ENCODE results near the gene FBXO9.

The FBXO9 gene

DNA sequence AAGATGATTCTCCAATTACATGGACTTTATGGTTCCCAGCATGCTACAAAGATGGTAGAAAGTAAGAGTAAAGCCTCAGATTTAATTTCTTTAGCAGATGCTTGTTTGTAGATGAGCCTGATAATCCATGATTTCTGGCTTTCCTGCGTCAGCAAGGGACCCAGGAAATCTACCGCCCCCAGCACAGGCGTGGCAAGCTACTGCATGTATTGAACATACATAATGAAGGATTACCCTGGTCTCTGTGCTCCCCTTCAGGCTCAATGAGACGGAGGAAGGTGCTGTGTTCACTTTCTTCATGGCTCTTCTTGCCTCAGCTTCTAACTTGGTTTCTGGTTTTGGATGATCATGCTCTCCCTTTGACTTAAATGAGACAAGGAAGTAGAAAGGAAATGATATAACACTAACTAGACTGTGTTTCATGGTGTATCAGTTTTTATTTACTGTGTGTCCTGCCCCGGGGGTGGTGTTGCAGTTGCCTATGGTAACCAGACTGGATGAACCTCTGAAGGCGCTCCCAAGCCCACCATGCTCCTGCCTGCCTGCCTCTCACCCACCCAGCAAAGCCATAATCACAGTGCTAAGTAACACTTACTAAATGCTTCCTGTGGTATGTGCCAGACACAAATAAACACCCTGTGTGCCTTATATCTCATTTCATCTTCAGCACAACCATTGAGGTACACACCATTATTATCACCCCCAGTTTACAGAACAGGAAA is 65.5 kb downstream of the FBXO9 start:
- in situ Hi-C loops (cut with HindIII; ENCODE audit: low sequenced_read_pairs): no loop called here

- in situ Hi-C loops (cut with HindIII; ENCODE audit: low sequenced_read_pairs): no loop called here
These were observed 68.8 kb downstream of the FBXO9 start for GRCh38 chr6:53133961-53134360.

GRCh38 chr6:53134601-53135235 is 69.5 kb downstream of the FBXO9 start:
- in situ Hi-C loops (cut with HindIII; ENCODE audit: low sequenced_read_pairs): no loop called here

DNA sequence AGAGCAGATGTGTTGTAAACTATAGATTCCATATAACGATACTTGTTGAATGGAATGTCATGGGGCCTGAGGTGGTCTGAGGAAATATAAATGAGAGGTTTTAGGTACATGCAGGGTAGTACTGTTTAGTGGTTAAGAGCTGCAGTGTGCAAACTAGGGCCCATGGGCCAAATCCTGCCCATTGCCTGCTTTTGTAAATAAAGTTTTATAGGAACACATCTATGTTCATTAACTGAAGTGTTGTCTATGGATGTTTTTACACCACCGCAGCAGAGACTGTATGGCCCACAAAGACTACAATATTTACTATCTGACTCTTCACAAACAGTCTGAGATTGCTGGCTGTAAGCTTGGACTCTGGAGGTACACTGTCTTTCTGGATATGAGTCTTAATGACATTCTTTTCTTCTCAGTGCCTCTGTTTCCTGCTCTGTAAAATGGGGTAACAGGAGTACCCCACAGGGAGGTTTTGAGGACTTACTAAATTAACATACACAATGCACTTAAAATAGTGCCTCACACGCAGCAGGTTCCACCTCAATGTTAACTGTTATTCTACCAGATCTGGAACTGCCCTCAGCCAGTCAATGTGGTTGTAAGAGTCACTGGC is 70.9 kb downstream of the FBXO9 start:
- in situ Hi-C loops (cut with HindIII; ENCODE audit: low sequenced_read_pairs): no loop called here

GRCh38 chr6:53139841-53140413 is 74.7 kb downstream of the FBXO9 start:
- in situ Hi-C loops (cut with HindIII; ENCODE audit: low sequenced_read_pairs): no loop called here

DNA sequence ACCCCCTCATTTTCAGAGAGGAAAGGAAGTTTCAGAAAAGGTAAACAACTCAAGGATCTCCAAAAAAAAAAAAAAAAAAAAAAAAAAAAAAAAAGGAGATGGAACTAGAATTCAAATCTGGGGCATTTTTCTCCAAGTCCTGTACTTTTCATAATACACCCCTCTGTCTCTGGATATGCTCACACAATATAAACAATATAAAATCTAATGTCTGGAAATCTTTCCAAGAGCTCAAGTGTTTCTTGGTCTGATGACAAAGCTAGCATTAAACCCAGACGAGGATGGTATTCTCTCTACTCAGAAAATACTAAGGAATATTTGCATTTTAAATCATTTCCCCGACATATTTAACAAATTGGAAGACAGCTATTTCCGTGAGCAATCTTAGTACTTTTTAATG is 77.6 kb downstream of the FBXO9 start:
- in situ Hi-C loops (cut with HindIII; ENCODE audit: low sequenced_read_pairs): no loop called here

GRCh38 chr6:53143710-53144109 is 78.5 kb downstream of the FBXO9 start:
- in situ Hi-C loops (cut with HindIII; ENCODE audit: low sequenced_read_pairs): no loop called here

GRCh38 chr6:53144802-53145201 is 79.6 kb downstream of the FBXO9 start:
- in situ Hi-C loops (cut with HindIII; ENCODE audit: low sequenced_read_pairs): no loop called here

DNA sequence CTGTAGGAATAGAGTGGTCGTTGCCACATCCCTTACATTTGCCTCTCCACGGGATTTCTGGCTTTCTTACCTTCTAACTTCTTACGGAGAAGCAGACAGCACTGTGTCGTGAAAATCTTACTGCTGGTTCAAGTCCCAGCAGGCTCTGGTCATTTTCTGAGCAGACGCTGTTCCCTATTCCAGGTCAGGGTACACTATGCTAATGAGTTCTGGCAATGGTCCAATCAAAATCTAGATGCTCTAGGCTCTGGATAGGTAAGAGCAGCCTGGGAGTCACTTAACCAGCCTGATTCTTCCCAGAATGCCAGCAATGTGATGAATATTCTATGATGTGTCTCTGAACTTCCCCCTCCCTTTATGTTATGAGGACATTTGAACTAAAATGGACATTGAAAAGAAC is 83.5 kb downstream of the FBXO9 start, which contains the start of gene GCM1:
GCM1 (minus strand) TSS at position 158 of the 400 bp plus-strand sequence. CDS start 3,209 bp downstream, outside the sequence.
- in situ Hi-C loops (cut with HindIII; ENCODE audit: low sequenced_read_pairs): no loop called here

All from DLD1 (cell line).